ENCODE data around the gene DRAP1.

DRAP1 gene

DNA sequence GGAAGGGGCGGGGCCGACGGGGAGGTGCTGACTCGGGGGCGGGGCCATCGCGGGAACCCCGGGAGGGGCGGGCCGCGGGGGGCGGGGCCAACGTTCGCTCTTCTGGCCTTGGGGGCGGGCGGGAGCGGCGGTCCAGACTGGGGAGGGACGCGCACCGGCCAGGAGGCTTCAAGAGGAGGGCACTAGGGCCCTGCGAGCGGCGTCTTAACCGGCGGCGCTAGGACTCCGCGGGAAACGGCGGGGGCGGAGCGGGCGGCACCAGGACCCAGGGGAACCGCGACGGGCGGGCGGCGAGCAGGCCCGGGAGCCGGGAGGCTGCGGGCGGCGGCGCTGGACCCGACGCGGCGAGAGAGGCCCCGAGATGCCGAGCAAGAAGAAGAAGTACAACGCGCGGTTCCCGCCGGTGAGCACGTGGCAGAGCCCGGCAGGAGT is at the start of gene DRAP1:
Gene DRAP1, plus strand, starts transcription at position 286 of the 432 bp plus-strand sequence. Its CDS starts 76 bp downstream, at position 362.
- DNase-seq, result peak; percentile 95
- in situ Hi-C loops (cut with MboI; ENCODE audit: low pct_unique_long_range_greater_than_20kb, low sequenced_read_pairs), result no loop called here

GRCh38 chr11:65869643-65870306 is 49.5 kb upstream of the DRAP1 start:
- no peak for DNase-seq
- in situ Hi-C loops (cut with MboI; ENCODE audit: low pct_unique_long_range_greater_than_20kb, low sequenced_read_pairs), result no loop called here

DNA sequence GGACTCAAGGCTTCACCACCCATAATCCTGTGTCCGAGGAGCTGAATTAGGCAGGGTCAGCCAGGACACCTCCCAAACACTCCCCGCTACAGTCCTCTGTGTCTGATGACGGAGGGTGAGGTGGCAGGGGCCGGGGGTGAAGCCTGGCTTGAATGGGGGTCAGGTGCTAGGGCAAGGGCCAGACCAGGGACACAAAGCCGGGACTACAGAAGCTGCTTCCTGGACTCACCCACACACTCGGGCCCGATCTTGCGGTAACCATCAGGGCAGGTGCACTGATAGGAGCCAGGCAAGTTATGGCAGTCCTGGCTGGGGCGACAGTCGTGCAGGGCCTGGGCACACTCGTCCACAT is 48.9 kb upstream of the DRAP1 start:
- in situ Hi-C loops (cut with MboI; ENCODE audit: low pct_unique_long_range_greater_than_20kb, low sequenced_read_pairs), result no loop called here
- no peak for DNase-seq

GRCh38 chr11:65870706-65871681 is 48.2 kb upstream of the DRAP1 start:
- in situ Hi-C loops (cut with MboI; ENCODE audit: low pct_unique_long_range_greater_than_20kb, low sequenced_read_pairs), result no loop called here

GRCh38 chr11:65871811-65872548 is 47.2 kb upstream of the DRAP1 start:
- DNase-seq, result no peak

More at GRCh38 chr11:65870706-65871681, 48.2 kb upstream of the DRAP1 start:
- peak; percentile 70 for DNase-seq

GRCh38 chr11:65872586-65873317 is 46.5 kb upstream of the DRAP1 start, which contains the start of gene EFEMP2:
TSS of gene EFEMP2 (minus strand) at chr11:65872800. CDS start at chr11:65872354, 446 bp downstream.
- in situ Hi-C loops (cut with MboI; ENCODE audit: low pct_unique_long_range_greater_than_20kb, low sequenced_read_pairs), result no loop called here
- DNase-seq, result no peak

More at GRCh38 chr11:65871811-65872548, 47.2 kb upstream of the DRAP1 start:
- in situ Hi-C loops (cut with MboI; ENCODE audit: low pct_unique_long_range_greater_than_20kb, low sequenced_read_pairs), result no loop called here

DNA sequence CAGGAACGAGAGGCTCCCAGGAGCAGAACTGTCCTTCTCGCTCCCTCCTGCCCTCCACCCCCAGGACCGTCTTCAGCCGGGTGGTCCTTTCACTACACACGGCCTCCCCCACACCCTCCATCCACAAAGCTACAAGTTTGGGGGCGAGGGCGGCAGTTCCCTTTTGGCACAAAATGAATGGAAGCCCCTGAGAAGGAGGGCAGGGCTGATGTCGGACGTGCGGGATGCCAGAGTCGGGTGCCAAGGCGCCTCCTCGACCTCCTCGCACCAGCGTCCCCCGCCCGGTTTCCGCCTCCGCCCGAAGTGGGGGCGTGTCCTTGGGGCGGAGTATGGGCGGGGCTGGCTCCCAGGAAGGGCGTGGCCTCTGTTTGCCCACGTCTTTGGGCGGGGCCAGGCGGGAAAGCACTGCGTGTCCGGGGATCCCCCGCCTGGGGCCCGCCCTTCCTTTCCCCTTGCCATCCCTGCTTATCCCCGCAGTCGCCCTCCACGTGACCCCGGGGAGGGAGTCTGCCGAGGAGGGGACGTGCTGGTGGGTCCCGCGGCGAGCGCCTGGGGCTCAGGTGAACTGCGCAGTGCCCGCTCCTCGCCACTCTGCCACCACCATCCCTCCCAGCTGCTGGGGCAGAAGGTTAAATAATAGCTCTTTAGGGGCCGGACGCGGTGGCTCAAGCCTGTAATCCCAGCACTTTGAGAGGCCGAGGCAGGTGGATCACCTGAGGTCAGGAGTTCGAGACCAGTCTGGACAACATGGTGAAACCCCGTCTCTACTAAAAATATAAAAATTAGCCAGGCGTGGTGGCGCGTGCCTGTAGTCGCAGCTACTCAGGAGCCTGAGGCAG is 45.7 kb upstream of the DRAP1 start:
- in situ Hi-C loops (cut with MboI; ENCODE audit: low pct_unique_long_range_greater_than_20kb, low sequenced_read_pairs), result no loop called here
- peak; percentile 90 for DNase-seq

GRCh38 chr11:65879617-65880016 is 39.6 kb upstream of the DRAP1 start, which contains the start of gene CTSW:
TSS of gene CTSW (plus strand) at chr11:65879837. CDS start at chr11:65879855, 18 bp downstream.
- in situ Hi-C loops (cut with MboI; ENCODE audit: low pct_unique_long_range_greater_than_20kb, low sequenced_read_pairs), result no loop called here
- DNase-seq, result no peak

GRCh38 chr11:65880027-65880426 is 39.2 kb upstream of the DRAP1 start:
- in situ Hi-C loops (cut with MboI; ENCODE audit: low pct_unique_long_range_greater_than_20kb, low sequenced_read_pairs), result no loop called here
- DNase-seq, result no peak

- in situ Hi-C loops (cut with MboI; ENCODE audit: low pct_unique_long_range_greater_than_20kb, low sequenced_read_pairs), result no loop called here
- DNase-seq, result no peak
Measured at GRCh38 chr11:65880844-65881421, 38.3 kb upstream of the DRAP1 start.

- in situ Hi-C loops (cut with MboI; ENCODE audit: low pct_unique_long_range_greater_than_20kb, low sequenced_read_pairs), result no loop called here
- no peak for DNase-seq
Measured at GRCh38 chr11:65882120-65883057, 36.8 kb upstream of the DRAP1 start.

GRCh38 chr11:65883058-65883761 is 36.0 kb upstream of the DRAP1 start:
- in situ Hi-C loops (cut with MboI; ENCODE audit: low pct_unique_long_range_greater_than_20kb, low sequenced_read_pairs), result no loop called here
- no peak for DNase-seq

DNA sequence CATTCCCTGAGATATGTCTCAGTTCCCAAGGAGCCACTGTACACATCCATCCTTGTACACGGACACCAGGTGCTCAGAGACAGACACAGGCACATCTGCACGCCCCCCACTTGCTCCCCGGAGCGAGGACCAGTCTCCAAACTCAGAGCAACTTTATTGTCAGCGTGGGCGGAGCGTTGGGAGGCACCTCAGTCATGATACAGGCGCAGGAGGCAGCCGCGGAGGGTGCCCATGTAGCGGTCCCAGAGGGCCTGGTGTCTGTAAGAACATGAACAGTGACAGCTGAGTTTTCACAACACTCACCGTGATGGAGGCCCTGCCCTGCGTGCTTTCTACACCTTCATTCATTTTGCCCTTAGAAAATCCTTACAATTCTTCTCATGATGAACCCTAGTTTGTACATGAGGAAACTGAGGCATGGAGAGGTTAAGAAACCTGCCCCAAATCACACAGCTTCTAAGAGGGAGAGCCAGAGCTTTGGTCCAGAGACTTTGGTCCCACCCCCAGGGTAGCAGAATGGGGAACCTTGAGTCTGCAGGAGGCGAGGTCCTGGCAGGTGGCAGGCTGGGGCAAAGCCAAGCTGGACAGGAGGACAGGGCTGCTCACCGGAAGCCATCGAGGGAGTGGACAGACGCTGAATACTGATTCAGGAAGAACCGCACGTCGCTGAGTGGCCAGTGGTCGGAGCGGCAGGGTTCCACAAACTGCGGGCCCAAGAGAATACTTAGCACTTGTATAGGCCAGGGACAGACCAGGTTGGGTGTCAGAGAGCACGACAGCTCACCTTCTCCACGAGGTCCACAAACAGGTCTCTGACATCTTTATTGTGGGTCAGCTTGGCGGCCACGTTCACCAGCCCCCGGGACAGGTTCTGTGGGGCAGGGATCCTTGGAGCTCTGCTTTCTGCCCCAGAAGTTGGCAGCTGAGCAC is 35.2 kb upstream of the DRAP1 start:
- DNase-seq, result no peak
- in situ Hi-C loops (cut with MboI; ENCODE audit: low pct_unique_long_range_greater_than_20kb, low sequenced_read_pairs), result no loop called here

- in situ Hi-C loops (cut with MboI; ENCODE audit: low pct_unique_long_range_greater_than_20kb, low sequenced_read_pairs), result no loop called here
- peak; percentile 80 for DNase-seq
Measured at GRCh38 chr11:65884716-65885092, 34.5 kb upstream of the DRAP1 start.

DNA sequence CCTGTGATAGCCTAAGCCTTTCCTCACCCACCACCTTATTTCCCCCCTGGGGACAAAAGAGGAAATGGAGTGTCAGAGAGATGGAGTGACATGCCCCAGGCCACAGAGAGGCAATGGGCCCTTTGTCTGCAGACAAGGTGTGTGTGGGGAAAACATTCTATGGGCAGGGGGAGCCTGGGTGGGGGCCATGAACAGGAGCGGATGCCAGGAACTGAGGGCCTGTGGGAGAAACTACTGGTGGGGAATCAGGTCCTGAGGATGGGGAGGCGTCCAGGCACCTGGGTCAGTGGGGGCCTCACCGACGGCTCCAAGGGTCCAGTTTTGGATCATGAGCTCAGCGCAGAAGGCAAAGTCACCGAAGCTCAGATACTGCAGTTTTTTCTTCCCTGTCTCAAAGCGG is 34.0 kb upstream of the DRAP1 start:
- DNase-seq, result no peak
- in situ Hi-C loops (cut with MboI; ENCODE audit: low pct_unique_long_range_greater_than_20kb, low sequenced_read_pairs), result no loop called here

All from KBM-7 (cell line).